Peyer's patch (tissue), 4 donors: ENCODE results near the gene TMEM132D.

Experiments used
- CTCF ChIP-seq, 6 experiments: fragments of 450-650 bp in 4 of 6; fragments of 200-600 bp in 2 of 6; sonication (generic) in 1 of 6; IDR thresholded peaks; one replicate each; pipeline ENCODE4 v1.5.1; 2017 to 2019; ENCODE audit warnings: antibody characterized with exemption in 6 of 6, mild to moderate bottlenecking in 3 of 6, moderate library complexity in 1 of 6
- POLR2A ChIP-seq, 2 donors: fragments of 450-650 bp; IDR thresholded peaks; one replicate each; pipeline ENCODE4 v1.5.1; 2017; ENCODE audit warnings: antibody characterized with exemption in 2 of 2, mild to moderate bottlenecking in 2 of 2, moderate library complexity in 2 of 2

- no peak for TF ChIP-seq CTCF (IDR thresholded peaks at IDR 0.05)
- no peak for TF ChIP-seq POLR2A (IDR thresholded peaks at IDR 0.05)
Measured at GRCh38 chr12:129523621-129524020, 380.2 kb downstream of the TMEM132D start.
